HepG2 (cell line): ENCODE measurements around the gene DGKD.

ENCODE experiments used
- ASH2L ChIP-seq: fragments of 300-600, 200-600 bp; sonication (generic); IDR thresholded peaks from 2 replicates; pipeline ENCODE4 v1.7.0; 2017; ENCODE audit warnings: low read depth, mild to moderate bottlenecking, moderate library complexity, mixed read lengths, low read length; ENCODE audit not compliant: insufficient read length
- CHD4 ChIP-seq: fragments of 200-600 bp; sonication (generic); IDR thresholded peaks from 2 replicates; pipeline ENCODE4 v1.7.0; 2017; ENCODE audit warnings: mild to moderate bottlenecking, low read length, borderline replicate concordance
- FOXM1 ChIP-seq: sonication (generic); formaldehyde crosslinking; IDR thresholded peaks from 2 replicates; pipeline ENCODE4 v1.5.0; 2020; ENCODE audit warnings: missing genetic modification reagents
- JUND ChIP-seq: sonication (generic); formaldehyde crosslinking; IDR thresholded peaks from 2 replicates; pipeline ENCODE4 v1.8.0; 2022; ENCODE audit warnings: mild to moderate bottlenecking, missing genetic modification reagents
- MAFF ChIP-seq: IDR thresholded peaks from 2 replicates; pipeline ENCODE4 v1.6.1; 2011; ENCODE audit warnings: low read depth, low read length, improper control_type of control experiment
- NFIC ChIP-seq: IDR thresholded peaks from 2 replicates; pipeline ENCODE4 v1.6.1; 2012; ENCODE audit warnings: mild to moderate bottlenecking, low read length, inconsistent platforms
- POLR2AphosphoS2 ChIP-seq: IDR thresholded peaks from 2 replicates; pipeline ENCODE4 v1.6.1; 2011; ENCODE audit warnings: low read depth, low read length, improper control_type of control experiment
- ZBTB21 ChIP-seq: sonication (generic); formaldehyde crosslinking; IDR thresholded peaks from 2 replicates; pipeline ENCODE4 v1.4.0; 2020; ENCODE audit warnings: missing genetic modification reagents
- ZNF607 ChIP-seq: sonication (generic); formaldehyde crosslinking; IDR thresholded peaks from 2 replicates; pipeline ENCODE4 v1.5.1; 2020; ENCODE audit warnings: missing genetic modification reagents, mild to moderate bottlenecking, borderline replicate concordance
- ZNF773 ChIP-seq: sonication (generic); formaldehyde crosslinking; IDR thresholded peaks from 2 replicates; pipeline ENCODE4 v1.4.0; 2020; ENCODE audit warnings: missing genetic modification reagents, borderline replicate concordance
- TF ChIP-seq, protein P1 (sequence below): sonication (generic); formaldehyde crosslinking; IDR thresholded peaks from 2 replicates; pipeline ENCODE4 v1.5.0; 2020; ENCODE audit warnings: mild to moderate bottlenecking, missing genetic modification reagents, moderate library complexity
- TF ChIP-seq, protein P2 (sequence below): sonication (generic); formaldehyde crosslinking; IDR thresholded peaks from 2 replicates; pipeline ENCODE4 v1.4.0; 2020; ENCODE audit warnings: missing genetic modification reagents
- TF ChIP-seq, protein P3 (sequence below): sonication (generic); formaldehyde crosslinking; IDR thresholded peaks from 2 replicates; pipeline ENCODE4 v1.9.0; 2021; ENCODE audit warnings: missing genetic modification reagents, mild to moderate bottlenecking, borderline replicate concordance
- TF ChIP-seq, protein P4 (sequence below): sonication (generic); formaldehyde crosslinking; IDR thresholded peaks from 2 replicates; pipeline ENCODE4 v1.4.0; 2020; ENCODE audit warnings: missing genetic modification reagents

DNA sequence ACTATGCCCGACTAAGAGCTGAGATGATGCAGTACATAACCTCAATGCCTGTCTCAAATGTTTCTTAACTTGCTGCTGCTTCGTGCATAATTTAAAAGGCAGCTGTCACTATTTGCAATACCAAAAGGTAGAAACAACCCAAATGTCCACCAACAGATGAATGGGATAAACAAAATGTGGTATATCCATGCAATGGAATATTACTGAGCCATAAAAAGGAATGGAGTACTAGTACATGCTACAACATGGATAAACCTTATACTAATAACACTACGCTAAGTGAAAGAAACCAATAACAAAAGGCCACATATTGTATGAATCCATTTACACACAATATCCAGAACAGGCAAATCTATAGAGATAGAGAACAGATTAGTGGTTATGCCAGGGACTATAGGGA, 13.0 kb upstream of the DGKD start:
- TF ChIP-seq MAFF (no peak), ZNF773 (CRISPR knock-in tag) (no peak), NFIC (no peak), ASH2L (no peak), ZNF607 (CRISPR knock-in tag) (no peak), JUND (no peak), CHD4 (no peak), POLR2AphosphoS2 (no peak), FOXM1 (CRISPR knock-in tag) (no peak), ZBTB21 (CRISPR knock-in tag) (no peak)
- TF ChIP-seq, protein P1, sequence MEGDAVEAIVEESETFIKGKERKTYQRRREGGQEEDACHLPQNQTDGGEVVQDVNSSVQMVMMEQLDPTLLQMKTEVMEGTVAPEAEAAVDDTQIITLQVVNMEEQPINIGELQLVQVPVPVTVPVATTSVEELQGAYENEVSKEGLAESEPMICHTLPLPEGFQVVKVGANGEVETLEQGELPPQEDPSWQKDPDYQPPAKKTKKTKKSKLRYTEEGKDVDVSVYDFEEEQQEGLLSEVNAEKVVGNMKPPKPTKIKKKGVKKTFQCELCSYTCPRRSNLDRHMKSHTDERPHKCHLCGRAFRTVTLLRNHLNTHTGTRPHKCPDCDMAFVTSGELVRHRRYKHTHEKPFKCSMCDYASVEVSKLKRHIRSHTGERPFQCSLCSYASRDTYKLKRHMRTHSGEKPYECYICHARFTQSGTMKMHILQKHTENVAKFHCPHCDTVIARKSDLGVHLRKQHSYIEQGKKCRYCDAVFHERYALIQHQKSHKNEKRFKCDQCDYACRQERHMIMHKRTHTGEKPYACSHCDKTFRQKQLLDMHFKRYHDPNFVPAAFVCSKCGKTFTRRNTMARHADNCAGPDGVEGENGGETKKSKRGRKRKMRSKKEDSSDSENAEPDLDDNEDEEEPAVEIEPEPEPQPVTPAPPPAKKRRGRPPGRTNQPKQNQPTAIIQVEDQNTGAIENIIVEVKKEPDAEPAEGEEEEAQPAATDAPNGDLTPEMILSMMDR (CRISPR knock-in tag), result no peak
- TF ChIP-seq, protein P2, sequence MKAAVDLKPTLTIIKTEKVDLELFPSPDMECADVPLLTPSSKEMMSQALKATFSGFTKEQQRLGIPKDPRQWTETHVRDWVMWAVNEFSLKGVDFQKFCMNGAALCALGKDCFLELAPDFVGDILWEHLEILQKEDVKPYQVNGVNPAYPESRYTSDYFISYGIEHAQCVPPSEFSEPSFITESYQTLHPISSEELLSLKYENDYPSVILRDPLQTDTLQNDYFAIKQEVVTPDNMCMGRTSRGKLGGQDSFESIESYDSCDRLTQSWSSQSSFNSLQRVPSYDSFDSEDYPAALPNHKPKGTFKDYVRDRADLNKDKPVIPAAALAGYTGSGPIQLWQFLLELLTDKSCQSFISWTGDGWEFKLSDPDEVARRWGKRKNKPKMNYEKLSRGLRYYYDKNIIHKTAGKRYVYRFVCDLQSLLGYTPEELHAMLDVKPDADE, result no peak
- TF ChIP-seq, protein P3, sequence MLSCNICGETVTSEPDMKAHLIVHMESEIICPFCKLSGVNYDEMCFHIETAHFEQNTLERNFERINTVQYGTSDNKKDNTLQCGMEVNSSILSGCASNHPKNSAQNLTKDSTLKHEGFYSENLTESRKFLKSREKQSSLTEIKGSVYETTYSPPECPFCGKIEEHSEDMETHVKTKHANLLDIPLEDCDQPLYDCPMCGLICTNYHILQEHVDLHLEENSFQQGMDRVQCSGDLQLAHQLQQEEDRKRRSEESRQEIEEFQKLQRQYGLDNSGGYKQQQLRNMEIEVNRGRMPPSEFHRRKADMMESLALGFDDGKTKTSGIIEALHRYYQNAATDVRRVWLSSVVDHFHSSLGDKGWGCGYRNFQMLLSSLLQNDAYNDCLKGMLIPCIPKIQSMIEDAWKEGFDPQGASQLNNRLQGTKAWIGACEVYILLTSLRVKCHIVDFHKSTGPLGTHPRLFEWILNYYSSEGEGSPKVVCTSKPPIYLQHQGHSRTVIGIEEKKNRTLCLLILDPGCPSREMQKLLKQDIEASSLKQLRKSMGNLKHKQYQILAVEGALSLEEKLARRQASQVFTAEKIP (CRISPR knock-in tag), result no peak
- TF ChIP-seq, protein P4, sequence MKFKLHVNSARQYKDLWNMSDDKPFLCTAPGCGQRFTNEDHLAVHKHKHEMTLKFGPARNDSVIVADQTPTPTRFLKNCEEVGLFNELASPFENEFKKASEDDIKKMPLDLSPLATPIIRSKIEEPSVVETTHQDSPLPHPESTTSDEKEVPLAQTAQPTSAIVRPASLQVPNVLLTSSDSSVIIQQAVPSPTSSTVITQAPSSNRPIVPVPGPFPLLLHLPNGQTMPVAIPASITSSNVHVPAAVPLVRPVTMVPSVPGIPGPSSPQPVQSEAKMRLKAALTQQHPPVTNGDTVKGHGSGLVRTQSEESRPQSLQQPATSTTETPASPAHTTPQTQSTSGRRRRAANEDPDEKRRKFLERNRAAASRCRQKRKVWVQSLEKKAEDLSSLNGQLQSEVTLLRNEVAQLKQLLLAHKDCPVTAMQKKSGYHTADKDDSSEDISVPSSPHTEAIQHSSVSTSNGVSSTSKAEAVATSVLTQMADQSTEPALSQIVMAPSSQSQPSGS (CRISPR knock-in tag), result no peak
